ENCODE results near the gene CROCC2. TPM values are rescaled to one million over a fixed set of nuclear protein-coding genes. Genes with fewer than 3 reads are reported as not detected.

Gene CROCC2
- total RNA-seq, 1 donor from 2014 or later: not detected

DNA sequence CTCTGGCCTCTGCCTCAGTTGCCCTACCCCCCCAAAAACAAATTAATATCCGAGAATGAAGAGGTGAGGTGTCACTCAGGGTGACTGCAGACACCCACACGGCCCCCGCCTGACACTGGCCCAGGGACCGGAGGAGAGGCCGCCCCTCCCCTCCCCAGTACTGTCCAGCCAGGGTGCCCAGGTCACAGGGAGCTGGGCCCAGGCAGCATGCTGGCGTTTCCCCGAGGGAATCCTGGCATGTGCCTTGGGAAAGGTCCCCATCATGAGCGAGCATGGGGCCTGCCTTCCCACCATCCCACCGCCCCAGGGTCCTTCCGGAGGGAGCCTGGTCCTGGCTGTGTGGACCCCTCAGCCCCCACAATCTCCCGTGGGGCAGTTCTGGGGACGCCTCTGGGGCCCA lies 13.2 kb upstream of the CROCC2 start:
- DNase-seq: no peak

DNA sequence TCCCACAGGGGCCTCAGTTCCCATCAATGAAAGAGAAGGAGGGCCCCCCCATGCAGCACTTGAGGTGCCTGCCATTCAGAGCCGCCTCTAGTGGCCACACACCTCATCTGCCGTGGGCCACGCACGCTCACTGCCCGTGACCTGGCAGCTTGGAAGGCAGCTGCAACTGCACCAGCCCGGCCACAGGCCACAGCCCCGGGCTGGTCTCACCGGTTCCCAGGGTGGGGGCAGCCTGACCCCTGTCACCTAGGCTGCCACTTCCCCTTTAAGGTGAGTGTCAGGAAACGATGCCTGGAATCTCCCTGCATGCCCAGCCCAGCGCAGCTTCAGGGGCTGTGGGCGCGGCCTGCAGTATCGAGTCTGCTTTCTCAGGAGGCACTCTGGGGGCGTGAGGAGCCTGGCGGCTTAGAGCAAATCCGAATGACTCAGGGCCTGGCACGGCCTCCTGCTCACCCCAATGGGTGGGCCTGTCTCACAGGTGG lies 12.7 kb upstream of the CROCC2 start:
- DNase-seq: no peak

DNA sequence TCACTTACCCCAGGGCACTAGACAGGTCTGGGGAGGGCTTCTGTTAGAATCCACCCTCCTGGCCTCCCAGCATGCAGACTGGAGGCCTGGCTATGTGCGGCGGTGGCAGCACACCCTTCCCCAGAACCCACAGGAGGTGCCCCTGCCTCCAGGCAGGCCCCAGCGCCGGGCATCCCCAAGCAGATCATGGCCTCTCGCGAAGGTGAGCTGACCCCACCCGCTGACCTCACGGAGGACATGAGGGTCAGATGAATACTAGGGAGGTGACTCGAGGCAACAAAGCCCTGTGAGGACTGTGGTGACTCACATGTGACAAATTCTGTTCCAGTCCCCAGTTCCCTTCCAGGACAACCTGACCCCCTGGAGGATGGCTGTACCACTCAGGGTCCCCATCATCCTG lies 12.1 kb upstream of the CROCC2 start:
- DNase-seq: no peak

DNA sequence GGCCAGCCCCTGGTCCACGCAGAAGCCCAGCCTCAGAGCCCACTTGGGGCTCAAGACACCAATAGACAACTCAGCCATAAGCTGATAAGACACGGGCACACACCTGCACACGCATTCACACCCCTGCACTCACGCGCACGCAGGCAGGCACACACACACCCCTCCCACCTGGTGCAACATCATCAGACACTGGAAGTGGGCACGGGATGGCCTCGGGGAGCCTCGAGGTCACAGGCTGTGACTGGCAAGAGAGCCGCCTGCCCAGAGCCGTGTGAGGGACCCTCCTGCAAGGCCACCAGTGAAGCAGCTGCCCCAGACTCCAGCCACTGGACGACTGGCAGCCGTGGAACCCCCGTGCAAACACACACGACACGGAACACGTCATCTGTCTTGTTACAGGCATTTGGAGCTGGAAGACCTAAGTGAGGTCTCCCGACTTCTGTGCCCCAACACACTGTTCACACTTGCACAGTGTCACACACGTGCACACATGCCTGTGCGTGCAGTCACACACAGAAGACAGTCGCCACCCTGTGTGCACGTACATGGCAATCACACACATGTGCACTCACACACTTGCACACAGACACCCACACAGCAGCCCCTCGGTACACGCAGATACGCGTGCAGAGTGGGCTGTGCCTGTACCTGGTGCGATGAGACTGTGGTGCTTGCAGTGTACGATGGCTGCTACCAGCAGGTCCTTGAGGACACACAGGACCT lies 11.1 kb upstream of the CROCC2 start:
- no peak for DNase-seq

DNA sequence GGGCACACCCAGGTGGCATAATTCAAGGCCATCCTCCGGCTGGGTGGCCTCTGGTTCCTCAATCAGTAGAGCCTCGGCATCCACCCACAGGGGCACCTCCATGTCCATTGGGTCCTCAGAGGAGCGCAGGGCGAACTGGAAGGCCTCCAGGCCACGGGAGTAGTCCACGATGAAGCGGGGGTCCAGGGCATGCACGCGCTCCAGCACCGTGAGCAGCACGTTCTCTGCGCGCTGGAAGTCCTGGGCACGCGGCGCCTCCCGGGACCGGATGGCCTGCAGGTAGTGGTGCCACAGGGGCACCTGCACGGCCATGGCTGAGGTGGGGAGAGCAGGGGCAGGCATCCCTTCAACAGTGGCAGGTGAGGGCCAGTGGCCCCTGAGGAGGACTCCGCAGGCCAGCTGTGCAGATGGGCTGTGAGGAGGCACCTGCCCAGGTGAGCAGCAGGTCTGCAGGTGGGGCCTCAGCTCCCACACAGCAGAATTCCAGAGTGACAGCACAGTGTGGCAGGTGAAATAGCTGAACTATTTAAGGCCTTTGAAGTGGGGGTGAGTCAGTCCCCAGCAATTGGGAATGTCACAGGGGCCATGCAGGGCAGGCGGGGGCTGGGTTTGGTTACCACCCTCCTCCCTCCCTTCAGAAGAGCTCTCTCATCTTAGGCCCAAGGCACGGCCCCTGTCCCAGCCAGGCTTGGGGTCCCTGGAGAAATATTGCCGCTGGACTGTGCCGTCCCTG lies 10.3 kb upstream of the CROCC2 start, which contains the start of gene MAB21L4:
MAB21L4 (minus strand) TSS at position 501 of the 733 bp plus-strand sequence; CDS start at position 342, 159 bp downstream.
- DNase-seq: no peak

DNA sequence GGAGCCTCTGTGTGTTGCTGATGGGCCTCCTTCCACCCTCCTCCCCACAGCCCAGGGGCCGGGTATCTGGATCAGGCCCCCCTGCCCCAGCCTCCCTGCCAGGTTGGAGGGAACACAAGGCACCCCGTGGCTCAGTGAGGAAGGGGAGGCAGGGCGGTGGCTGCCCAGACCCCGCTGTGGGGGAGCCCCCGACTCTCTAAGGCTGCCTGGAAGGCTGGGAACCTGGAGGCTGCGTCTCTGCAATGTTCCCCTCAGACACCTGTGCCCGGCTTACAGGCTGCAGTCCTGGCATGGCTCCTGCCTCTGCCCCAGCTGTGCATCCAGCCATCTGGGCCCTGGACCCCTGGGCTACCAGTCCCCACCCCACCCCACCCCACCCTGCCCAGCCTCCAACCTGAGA lies 9.7 kb upstream of the CROCC2 start:
- DNase-seq: no peak

DNA sequence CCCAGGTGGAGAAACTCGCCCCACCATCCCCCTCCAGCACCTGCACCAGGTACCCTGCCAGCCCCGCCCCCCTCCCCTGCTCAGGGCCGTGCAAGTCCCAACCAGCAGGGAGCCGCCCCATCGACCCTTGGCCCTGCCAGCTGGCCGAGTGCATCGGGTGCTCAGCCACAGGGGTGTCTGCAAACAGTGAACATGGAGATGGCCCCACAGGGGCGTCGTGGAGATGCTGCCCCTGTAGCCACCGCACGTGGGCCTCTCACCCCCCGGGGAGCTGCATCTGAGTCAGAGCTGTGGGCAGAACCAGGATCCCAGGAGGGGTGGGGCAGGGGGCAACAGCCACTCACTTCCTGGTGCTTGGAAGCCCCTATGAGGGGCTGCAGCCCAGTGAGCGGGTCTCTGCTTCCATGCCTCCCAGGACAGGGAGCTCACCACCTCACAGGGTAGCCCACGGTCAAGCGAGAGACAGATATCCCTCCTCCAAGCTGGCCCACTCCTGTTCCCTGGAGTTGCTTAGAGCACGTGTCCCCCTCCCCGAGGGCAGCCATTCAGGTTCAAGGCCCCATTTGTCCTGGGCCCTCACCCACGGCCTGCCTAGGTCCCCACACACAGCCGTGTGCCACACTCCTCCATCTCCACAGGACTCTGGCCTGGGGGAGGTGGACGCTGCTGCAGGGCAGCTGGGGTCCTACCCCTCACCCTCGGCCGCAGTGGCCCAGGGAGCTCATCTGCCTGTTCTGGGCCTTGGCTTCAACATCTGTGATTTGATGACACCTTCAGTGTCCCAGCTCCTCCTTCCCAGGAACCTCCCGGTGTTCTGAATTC lies 9.1 kb upstream of the CROCC2 start:
- no peak for DNase-seq

DNA sequence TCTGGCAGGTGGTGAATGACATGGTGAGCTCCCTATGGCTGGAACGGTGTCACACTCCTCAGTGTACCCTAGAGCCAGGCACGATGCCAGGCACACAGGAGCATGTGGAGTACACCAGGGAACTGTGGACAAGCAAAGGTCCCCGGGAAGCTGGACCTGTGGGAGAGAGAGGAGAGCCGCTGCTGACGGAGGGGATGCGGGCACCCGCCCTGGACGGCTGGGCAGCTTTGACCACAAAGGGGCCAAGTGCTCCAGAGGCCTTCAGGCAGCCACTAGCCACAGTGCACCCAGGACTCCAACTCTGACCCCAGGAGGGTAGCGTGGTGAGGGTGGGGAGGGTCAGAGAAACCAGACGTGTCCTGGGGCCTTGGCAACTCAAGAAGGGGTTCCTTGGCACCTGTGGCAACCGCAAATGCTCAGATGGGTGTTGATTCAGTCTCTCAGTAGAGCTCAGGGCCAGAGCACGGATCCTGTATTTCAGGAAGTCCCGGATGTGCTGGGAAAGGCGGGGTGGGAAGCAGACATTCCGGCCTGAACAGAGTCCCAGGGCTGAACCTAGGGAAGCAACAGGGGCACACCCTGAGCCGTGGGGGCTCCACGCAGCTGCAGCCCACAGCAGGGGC lies 7.9 kb upstream of the CROCC2 start:
- DNase-seq: peak; percentile 68

DNA sequence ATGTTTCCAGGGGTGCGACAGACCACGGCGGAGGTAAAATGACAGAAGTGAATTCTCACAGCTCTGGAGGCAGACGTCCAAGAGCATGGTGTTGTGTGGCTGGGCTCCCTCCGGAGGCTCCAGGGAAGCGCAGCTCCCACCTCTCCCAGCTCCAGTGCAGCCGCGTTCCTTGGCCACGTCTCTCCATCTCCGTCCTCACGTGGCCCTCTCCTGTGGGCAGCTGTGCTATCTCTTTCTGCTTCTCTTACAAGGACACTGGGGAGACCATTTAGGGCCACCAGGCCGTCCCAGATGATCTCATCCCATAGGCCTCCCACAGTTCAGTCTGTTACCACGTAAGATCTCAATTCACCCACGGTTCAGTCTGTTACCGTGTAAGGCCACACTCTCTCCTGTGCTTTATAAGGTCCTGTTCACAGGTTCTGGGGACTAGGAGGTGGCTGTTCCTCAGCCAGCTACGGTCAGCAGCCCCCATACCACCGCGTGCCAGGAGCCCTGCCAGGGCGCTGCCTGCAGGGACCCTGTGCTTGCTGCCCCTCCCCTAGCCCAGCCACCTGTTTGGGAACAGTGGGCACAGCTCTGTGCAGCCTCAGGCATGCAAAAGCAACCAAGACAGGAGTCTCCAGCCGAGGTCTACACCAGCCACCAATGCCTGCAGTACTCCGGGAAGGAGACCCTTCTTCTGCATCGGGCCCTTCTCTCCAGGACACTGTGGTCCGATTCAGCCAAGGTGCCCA lies 7.2 kb upstream of the CROCC2 start:
- DNase-seq: no peak

DNA sequence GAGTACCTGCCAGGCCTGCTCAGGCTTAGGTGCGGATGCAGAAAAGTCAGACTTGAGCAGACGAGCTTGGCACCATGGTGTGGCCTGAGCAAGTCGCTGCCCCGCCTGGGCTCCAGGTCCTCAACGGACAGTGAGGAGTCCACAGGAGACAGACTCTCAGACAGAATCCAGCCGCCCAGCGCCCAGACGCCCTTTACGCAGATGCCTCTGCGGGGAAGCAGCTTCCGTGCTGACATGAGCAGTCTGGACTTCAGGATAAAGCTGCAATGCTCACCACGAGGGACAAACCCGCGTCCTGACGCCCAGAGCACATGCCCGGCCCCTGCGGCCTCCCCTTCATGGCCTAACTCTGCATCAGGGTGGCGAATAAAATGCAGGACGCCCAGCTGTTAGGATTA lies 6.7 kb upstream of the CROCC2 start:
- DNase-seq: no peak

DNA sequence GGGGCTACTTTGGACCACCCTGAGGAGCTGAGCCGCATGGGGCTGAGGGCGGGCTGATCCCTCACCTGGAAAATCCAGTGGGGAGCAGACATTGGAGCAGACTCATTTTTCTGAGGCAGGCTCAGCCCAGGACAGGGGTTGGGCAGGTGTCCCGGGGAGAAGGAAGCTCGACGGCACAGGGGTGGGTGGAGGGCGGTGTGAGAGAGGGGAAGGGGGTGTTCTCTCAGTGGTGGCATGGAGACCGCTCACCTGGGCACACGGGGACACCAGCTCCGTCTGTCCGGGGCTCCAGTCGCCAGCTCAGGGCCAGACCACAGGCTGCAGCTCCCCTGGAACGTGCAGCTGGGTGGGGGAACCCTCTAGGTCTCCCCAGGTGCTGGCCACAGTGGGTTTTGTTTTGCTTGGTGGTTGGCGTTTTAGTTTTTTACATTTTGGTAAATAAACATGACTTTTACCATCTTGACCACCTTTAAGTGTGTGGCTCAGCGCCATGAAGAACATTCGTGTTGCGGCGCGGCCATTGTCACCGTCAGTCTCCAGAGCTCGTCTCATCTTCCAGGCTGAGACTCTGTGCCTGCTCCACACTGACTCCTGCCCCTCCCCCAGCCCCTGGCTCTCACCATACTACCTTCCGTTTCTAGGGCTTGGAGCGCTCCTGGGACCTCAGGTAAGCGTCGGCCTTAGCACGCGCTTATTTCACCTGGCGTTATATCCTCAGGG lies 5.8 kb upstream of the CROCC2 start:
- DNase-seq: no peak

DNA sequence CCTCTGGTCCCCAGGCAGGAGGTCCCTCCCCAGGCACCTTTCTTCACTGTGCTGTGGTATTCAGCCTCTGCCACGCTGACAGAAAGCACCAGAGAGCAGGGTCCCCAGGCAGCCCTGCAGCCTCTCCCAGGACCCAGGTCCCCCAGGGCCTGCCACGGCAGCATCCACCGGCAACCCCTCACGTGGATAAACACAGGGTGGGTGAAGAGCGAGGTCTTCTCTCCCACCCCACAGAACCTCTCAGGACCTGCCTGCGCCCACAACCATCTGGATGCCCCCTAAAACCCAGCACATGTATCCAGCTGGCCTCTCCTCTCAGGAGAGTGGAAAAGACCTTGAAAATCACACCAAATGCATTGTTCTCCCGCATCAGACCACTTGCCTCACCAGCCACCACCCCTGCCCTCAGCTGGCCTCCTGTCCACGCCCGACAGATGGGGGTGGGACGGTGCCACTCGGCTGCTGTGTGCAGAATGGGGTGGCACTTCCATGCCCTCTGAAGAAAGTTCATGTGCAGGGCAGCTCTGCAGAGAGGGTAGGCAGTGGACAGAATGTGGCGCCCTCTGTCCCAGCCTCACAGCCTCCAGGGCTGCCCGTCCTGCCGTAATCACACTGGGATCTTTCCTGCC lies 4.0 kb upstream of the CROCC2 start:
- DNase-seq: no peak

DNA sequence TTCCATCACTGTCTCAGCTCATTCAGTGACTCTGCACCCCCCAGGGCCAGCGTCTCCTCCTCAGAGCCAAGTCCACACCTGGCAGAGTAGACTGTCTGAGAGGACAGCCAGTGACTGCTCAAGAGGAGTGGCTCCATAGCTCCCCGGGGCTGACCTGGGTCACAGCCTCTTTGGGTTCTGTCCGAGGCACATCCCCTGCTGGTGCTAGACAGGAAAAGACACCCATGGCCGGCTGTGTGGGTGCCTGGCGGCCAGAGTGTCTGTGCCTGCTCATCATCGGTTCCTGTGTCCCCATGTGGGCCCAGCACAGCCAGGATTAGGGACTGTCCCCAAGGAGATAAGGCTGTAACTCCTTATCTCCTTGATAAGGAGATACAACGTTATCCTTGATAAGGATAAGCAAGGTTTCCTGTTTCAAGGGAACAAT lies 3.5 kb upstream of the CROCC2 start:
- DNase-seq: no peak

DNA sequence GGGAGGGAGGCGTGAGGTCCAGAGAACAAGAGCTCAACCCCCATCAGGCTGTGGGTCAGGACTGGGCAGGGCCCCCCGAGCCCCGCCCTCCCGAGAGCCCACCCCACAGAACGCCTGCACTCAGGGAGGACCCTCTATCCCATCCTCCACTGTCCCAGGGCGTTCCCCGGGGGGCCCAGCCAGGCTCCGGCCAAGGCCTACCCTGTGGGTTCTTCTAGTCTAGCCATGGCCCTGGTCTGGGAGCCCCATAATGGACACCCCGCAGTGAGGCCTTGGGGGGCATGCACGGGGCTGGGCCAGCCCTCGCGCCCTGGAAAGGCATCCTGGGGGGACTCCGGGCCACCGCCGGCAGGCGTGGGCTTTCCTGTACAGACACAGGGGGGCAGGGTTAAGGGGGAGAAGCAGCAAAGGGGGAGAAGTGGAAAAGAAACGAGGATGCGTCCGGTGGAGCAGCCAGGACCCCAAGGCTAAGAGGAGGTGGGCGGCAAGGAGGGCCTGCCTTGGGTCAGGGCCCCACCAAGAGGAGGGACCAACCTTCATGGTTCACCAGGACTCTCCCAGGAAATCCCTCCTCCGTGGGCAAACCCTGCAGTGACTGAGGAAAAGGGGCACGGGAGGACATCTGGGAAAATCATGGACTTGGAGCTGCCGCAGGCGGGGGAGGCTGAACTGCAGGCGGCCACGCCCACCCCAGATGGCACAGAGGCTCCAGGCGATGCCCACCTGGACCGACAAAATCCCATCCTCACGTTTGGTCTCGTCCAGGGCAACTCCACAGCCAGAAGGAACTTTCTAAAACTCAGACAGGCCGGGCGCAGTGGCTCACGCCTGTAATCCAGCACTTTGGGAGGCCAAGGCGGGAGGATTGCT lies 2.7 kb upstream of the CROCC2 start:
- DNase-seq: no peak

DNA sequence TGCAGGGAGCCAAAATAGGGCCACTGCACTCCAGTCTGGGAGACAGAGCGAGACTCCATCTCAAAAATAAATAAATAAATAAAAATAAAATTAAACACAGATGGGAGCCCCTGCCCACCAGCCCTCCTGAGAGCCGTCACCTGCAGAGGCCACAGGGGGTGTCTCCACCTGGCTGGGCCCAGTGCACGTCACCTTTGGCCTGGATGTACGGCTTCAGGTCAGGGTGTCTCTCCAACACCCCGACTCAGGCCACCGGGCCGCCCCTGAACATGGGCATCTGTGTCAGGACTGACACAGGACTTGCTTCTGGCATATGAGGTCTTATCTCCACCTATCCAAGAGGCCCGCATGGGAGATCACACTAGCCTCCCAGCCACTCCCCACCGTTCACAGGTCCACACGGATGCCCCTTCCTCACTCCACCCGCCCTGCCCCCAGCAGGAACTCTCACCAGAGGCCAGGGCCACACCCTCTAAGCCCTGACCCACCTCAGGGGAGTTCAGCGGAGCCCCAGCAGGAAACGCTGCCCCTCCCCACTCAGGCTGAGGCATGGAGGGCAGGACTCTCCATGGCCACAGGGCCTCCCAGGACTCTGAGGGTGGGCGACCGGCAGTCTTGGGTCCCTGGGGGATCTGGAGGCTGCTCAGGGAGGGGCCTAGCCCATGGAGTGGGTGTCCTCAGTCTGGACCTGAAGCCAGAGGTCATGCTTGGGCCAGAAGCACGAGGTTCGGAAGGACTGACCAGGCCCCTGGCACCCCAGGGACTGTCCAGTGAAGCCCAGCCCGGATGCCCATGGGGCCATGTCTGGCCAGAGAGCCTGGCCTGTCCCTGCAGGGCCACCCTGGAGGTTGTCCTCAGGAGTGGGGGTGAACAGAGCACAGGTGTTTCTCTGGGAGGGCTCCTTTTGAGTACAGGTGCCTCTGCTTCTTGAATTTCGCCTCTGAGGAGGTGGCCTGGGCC lies 1.6 kb upstream of the CROCC2 start:
- DNase-seq: no peak

DNA sequence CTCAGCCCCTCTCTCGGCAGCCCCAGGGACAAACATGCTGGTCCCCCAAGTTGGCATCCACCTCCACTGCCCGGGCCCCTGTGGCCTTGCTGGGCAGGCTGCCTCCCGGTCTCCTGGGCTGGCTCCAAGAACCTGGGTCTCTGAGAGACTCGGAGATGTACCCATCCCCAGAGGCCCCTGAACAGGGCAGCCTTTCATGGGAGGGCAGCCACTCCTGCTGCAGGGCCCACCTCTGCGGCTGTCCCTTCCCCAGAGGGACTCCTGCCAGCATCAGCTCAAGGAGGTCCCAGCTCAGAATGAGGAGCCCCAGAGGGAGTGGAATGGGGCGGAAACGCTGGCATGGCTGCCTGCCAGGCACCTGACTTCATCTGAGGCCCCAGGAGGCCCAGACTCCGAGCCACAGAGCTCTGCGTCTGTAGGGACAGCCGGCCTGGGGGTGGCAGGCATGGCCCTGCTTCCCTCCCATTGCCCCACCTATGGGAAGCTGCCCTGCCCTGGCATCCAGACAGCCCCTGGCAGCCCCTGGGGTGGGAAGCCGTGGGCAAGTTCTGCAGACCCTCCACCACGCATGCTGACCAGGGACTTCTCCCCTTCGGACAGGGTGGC lies 857 bp upstream of the CROCC2 start:
- no peak for DNase-seq

DNA sequence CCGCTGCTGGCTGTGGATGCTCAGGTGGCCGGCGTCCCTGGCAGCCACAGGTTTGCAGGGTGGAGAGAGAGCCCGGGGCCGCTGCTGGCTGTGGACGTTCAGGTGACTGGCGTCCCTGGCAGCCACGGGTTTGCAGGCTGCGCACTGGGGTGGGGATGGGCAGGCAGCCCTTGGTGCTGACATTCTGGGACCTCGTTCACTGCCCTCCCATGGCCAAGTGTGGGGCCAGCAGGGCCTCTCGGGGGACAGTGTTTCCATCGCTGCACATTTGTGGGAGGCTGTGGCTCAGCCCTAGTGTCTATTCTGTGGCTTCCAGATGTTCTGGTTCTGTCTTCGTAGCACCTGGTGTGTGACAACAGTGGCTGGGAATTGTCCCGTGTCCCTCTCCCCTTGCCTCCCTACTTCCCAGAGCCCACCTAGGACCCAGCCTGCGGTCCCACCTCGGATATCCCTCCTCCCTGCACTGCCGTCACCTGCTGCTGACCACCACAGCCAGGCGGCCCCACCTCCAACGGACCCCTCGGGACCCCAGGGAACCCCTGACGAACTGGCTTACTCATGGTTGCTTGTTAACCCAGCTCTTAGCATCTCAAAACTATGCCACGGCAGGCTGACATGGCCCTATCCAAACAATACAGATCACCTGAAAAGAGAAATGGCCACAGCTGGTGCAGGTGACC lies 915 bp downstream of the CROCC2 start:
- no peak for DNase-seq
